Adrenal gland (tissue), 5 donors: ENCODE measurements around the gene SPACA4.

Experiments used
- POLR2A ChIP-seq, 2 donors: fragments of 450-650 bp; IDR thresholded peaks; one replicate each; pipeline ENCODE4 v1.6.1; 2017; ENCODE audit warnings: antibody characterized with exemption in 2 of 2, mild to moderate bottlenecking in 2 of 2, moderate library complexity in 1 of 2
- TF ChIP-seq, protein P1 (sequence below), 6 experiments: fragments of 450-650 bp in 4 of 6; fragments of 200-600 bp in 2 of 6; sonication (generic) in 1 of 6; IDR thresholded peaks; 1 replicate in 5 of 6; 2 replicates in 1 of 6; pipeline versions ENCODE4 v1.5.1 to v1.8.0; 2016 to 2021; ENCODE audit warnings: antibody characterized with exemption in 6 of 6, mild to moderate bottlenecking in 2 of 6, moderate library complexity in 1 of 6
- donor health status: DM: no; HTN: no; CAD: no.

DNA sequence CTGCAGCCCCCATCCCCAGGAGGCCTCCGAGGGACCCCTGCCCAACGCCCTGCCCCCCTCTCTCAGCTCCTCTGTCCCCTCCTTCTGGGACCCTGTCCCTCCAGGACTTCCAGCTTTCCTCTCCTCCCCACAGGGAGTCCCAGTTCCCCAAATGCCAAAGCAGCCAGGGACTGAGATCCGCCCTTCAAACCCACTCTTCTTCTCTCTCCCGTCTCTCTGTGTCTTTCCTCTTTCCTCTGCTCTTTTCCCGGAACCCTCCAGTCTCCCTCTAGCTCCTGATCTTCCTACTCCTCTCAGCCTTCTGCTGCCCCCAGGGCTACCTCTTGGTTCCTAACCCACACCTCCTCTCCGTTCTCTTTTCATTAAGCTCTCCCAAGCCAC is 39.1 kb downstream of the SPACA4 start:
- TF ChIP-seq, protein P1, sequence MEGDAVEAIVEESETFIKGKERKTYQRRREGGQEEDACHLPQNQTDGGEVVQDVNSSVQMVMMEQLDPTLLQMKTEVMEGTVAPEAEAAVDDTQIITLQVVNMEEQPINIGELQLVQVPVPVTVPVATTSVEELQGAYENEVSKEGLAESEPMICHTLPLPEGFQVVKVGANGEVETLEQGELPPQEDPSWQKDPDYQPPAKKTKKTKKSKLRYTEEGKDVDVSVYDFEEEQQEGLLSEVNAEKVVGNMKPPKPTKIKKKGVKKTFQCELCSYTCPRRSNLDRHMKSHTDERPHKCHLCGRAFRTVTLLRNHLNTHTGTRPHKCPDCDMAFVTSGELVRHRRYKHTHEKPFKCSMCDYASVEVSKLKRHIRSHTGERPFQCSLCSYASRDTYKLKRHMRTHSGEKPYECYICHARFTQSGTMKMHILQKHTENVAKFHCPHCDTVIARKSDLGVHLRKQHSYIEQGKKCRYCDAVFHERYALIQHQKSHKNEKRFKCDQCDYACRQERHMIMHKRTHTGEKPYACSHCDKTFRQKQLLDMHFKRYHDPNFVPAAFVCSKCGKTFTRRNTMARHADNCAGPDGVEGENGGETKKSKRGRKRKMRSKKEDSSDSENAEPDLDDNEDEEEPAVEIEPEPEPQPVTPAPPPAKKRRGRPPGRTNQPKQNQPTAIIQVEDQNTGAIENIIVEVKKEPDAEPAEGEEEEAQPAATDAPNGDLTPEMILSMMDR (IDR thresholded peaks at IDR 0.05), result no peak
- TF ChIP-seq POLR2A (IDR thresholded peaks at IDR 0.05), result no peak
